ENCODE data around the gene LTBP4. TPM values are rescaled to one million over a fixed set of nuclear protein-coding genes. Genes with fewer than 3 reads are reported as not detected.

Gene LTBP4
- total RNA-seq, 1 experiment from 2014 or later: 20.3 TPM

- H3K36me3 Mint-ChIP-seq (ENCODE audit: insufficient read depth, unreplicated experiment): peaks cover 38% of the 10 kb centered on the region
- no peak overlapping the region for H3K4me3 Mint-ChIP-seq (ENCODE audit: low read depth, unreplicated experiment)
- CTCF ChIA-PET: interaction anchor here (0.8 to 1.8 kb wide), 4 partner anchors 49 to 293 kb away, joined by 3 to 6 read pairs (median 4); no protein-coding TSS in a partner anchor
- peak; percentile 97 for TF ChIP-seq CTCF (IDR thresholded peaks at IDR 0.05; ENCODE audit: unreplicated experiment)
- no peak overlapping the region for H3K27ac Mint-ChIP-seq (ENCODE audit: unreplicated experiment)
- peak; percentile 95 for DNase-seq
- H3K4me1 Mint-ChIP-seq (ENCODE audit: low read depth, unreplicated experiment): peaks cover 60% of the 10 kb centered on the region
- H3K9me3 Mint-ChIP-seq (ENCODE audit: low read depth, unreplicated experiment): no peaks in the 10 kb centered on the region
- intact Hi-C loops (cut with micrococcal nuclease; ENCODE audit: unreplicated experiment): loop anchor here (5.0 to 10.0 kb wide), 2 partner anchors 51 to 134 kb away; partner anchors contain the start of genes BLVRB and SPTBN4
- peaks cover 67% of the 10 kb centered on the region for H3K27me3 Mint-ChIP-seq (ENCODE audit: unreplicated experiment)
- no TSS peak for BruUV-seq (replicated peaks)
Observed at GRCh38 chr19:40598121-40598917, 2.9 kb upstream of the LTBP4 start.

GRCh38 chr19:40598918-40599307 lies 2.3 kb upstream of the LTBP4 start:
- Mint-ChIP-seq H3K36me3 (ENCODE audit: insufficient read depth, unreplicated experiment) (peaks cover 44% of the 10 kb centered on the region), H3K9me3 (ENCODE audit: low read depth, unreplicated experiment) (no peaks in the 10 kb centered on the region), H3K27me3 (ENCODE audit: unreplicated experiment) (peaks cover 67% of the 10 kb centered on the region), H3K27ac (ENCODE audit: unreplicated experiment) (no peak overlapping the region), H3K4me1 (ENCODE audit: low read depth, unreplicated experiment) (peaks cover 66% of the 10 kb centered on the region), H3K4me3 (ENCODE audit: low read depth, unreplicated experiment) (no peak overlapping the region)
- CTCF ChIA-PET: interaction anchor here (0.8 to 1.8 kb wide), 4 partner anchors 50 to 294 kb away, joined by 3 to 6 read pairs (median 4); no protein-coding TSS in a partner anchor
- DNase-seq: no peak
- no peak for TF ChIP-seq CTCF (IDR thresholded peaks at IDR 0.05; ENCODE audit: unreplicated experiment)
- intact Hi-C loops (cut with micrococcal nuclease; ENCODE audit: unreplicated experiment): loop anchor here (5.0 to 10.0 kb wide), 2 partner anchors 52 to 134 kb away; partner anchors contain the start of genes BLVRB and SPTBN4
- no TSS peak for BruUV-seq (replicated peaks)

GRCh38 chr19:40599331-40599901 lies 1.8 kb upstream of the LTBP4 start:
- BruUV-seq (replicated peaks): no TSS peak
- TF ChIP-seq CTCF (IDR thresholded peaks at IDR 0.05; ENCODE audit: unreplicated experiment): no peak
- Mint-ChIP-seq H3K27me3 (ENCODE audit: unreplicated experiment) (peaks cover 67% of the 10 kb centered on the region), H3K9me3 (ENCODE audit: low read depth, unreplicated experiment) (no peaks in the 10 kb centered on the region), H3K4me3 (ENCODE audit: low read depth, unreplicated experiment) (no peak overlapping the region), H3K36me3 (ENCODE audit: insufficient read depth, unreplicated experiment) (peaks cover 44% of the 10 kb centered on the region), H3K4me1 (ENCODE audit: low read depth, unreplicated experiment) (peaks cover 67% of the 10 kb centered on the region), H3K27ac (ENCODE audit: unreplicated experiment) (no peak overlapping the region)
- CTCF ChIA-PET: interaction anchor here (0.6 to 1.8 kb wide), 2 partner anchors 294 to 391 kb away, joined by 3 to 6 read pairs; no protein-coding TSS in a partner anchor
- DNase-seq: no peak
- intact Hi-C loops (cut with micrococcal nuclease; ENCODE audit: unreplicated experiment): loop anchor here (5.0 to 10.0 kb wide), 2 partner anchors 52 to 135 kb away; partner anchors contain the start of genes BLVRB and SPTBN4

GRCh38 chr19:40599902-40600569 lies 1.1 kb upstream of the LTBP4 start:
- H3K27me3 Mint-ChIP-seq (ENCODE audit: unreplicated experiment): peaks cover 67% of the 10 kb centered on the region
- TF ChIP-seq CTCF (IDR thresholded peaks at IDR 0.05; ENCODE audit: unreplicated experiment): no peak
- BruUV-seq (replicated peaks): no TSS peak
- intact Hi-C loops (cut with micrococcal nuclease; ENCODE audit: unreplicated experiment): loop anchor here (5.0 to 10.0 kb wide), 2 partner anchors 53 to 135 kb away; partner anchors contain the start of genes BLVRB and SPTBN4
- H3K4me1 Mint-ChIP-seq (ENCODE audit: low read depth, unreplicated experiment): peaks cover 67% of the 10 kb centered on the region
- no peak overlapping the region for H3K4me3 Mint-ChIP-seq (ENCODE audit: low read depth, unreplicated experiment)
- H3K27ac Mint-ChIP-seq (ENCODE audit: unreplicated experiment): no peak overlapping the region
- peaks cover 44% of the 10 kb centered on the region for H3K36me3 Mint-ChIP-seq (ENCODE audit: insufficient read depth, unreplicated experiment)
- no peak for DNase-seq
- CTCF ChIA-PET: interaction anchor here (0.6 to 1.8 kb wide), 3 partner anchors 34 to 390 kb away, joined by 3 to 6 read pairs (median 3); no protein-coding TSS in a partner anchor
- no peaks in the 10 kb centered on the region for H3K9me3 Mint-ChIP-seq (ENCODE audit: low read depth, unreplicated experiment)
